Right lung (tissue), 5 donors: ENCODE results near the gene MAP3K5. TPM values are rescaled to one million over a fixed set of nuclear protein-coding genes. Genes with fewer than 3 reads are reported as not detected.
"Not testable (repeated sequence)": the region's sequence is repeated elsewhere in the genome, so short reads cannot be mapped to it uniquely, and the experiment has no call there.

ENCODE experiments used
- DNase-seq, 2 donors: peaks; one replicate each; pipeline ENCODE4 v3.0.0-alpha.2; 2013
- polyA plus RNA-seq, 5 donors: library from polyadenylated mRNA; unstranded; fragments of 120-200 nt; gene quantifications; one replicate each; pipeline versions ENCODE4 v1.2.1 to v1.2.3, GENCODE V29; 2013; ENCODE audit warnings: inconsistent platforms in 1 of 5, low replicate concordance in 1 of 5; ENCODE audit not compliant: insufficient read length in 5 of 5, insufficient read depth in 1 of 5

MAP3K5 gene
- polyA plus RNA-seq, 5 donors, result 6.0 to 7.4 (median 7.0) TPM

- no peak for DNase-seq
These were observed 17.8 kb downstream of the MAP3K5 start for GRCh38 chr6:136774228-136775041.

- no peak for DNase-seq
These were observed 18.8 kb downstream of the MAP3K5 start for GRCh38 chr6:136773473-136773796.

- no peak for DNase-seq
These were observed 19.4 kb downstream of the MAP3K5 start for GRCh38 chr6:136772685-136773472.

- no peak for DNase-seq
These were observed 21.0 kb downstream of the MAP3K5 start for GRCh38 chr6:136771306-136771705.

GRCh38 chr6:136769759-136770158, 22.5 kb downstream of the MAP3K5 start:
- DNase-seq, result no peak

GRCh38 chr6:136769124-136769523, 23.2 kb downstream of the MAP3K5 start:
- DNase-seq, result no peak

- no peak for DNase-seq
These were observed 24.5 kb downstream of the MAP3K5 start for GRCh38 chr6:136767570-136768309.

- DNase-seq, result no peak
These were observed 25.2 kb downstream of the MAP3K5 start for GRCh38 chr6:136767103-136767502.

- no peak for DNase-seq
These were observed 26.0 kb downstream of the MAP3K5 start for GRCh38 chr6:136766274-136766673.

- no peak for DNase-seq
These were observed 27.7 kb downstream of the MAP3K5 start for GRCh38 chr6:136764517-136764993.

- DNase-seq, result no peak
These were observed 28.4 kb downstream of the MAP3K5 start for GRCh38 chr6:136763716-136764516.

- no peak for DNase-seq
These were observed 29.0 kb downstream of the MAP3K5 start for GRCh38 chr6:136763255-136763654.

- DNase-seq, result no peak
These were observed 30.0 kb downstream of the MAP3K5 start for GRCh38 chr6:136762022-136762975.

GRCh38 chr6:136761227-136761922, 30.9 kb downstream of the MAP3K5 start:
- peak; percentile 47 to 56 for DNase-seq

GRCh38 chr6:136760781-136761180, 31.5 kb downstream of the MAP3K5 start:
- not testable (repeated sequence) for DNase-seq

GRCh38 chr6:136757150-136757549, 35.1 kb downstream of the MAP3K5 start:
- DNase-seq, result no peak

GRCh38 chr6:136754820-136755219, 37.5 kb downstream of the MAP3K5 start:
- no peak for DNase-seq

GRCh38 chr6:136753624-136754023, 38.7 kb downstream of the MAP3K5 start:
- DNase-seq, result no peak

- no peak for DNase-seq
These were observed 39.7 kb downstream of the MAP3K5 start for GRCh38 chr6:136752554-136752953.

GRCh38 chr6:136751991-136752390, 40.3 kb downstream of the MAP3K5 start:
- DNase-seq, result no peak
